ENCODE data around the gene ERCC2.

ERCC2 gene

GRCh38 chr19:45363861-45364459 is 6.4 kb downstream of the ERCC2 start:
- H3K4me1 ChIP-seq (ENCODE audit: control insufficient read depth, low read depth, low read length) = no peaks in the 10 kb centered on the region
- H3K9ac ChIP-seq (ENCODE audit: low read length) = no peak overlapping the region
- H3K27ac ChIP-seq (ENCODE audit: low read length) = no peak overlapping the region
- no peaks in the 10 kb centered on the region for H3K27me3 ChIP-seq (ENCODE audit: control insufficient read depth, insufficient read depth, low read length)
- H3K9me3 ChIP-seq (ENCODE audit: control insufficient read depth, low read depth, low read length) = no peaks in the 10 kb centered on the region
- H3K36me3 ChIP-seq (ENCODE audit: control insufficient read depth, low read depth, low read length) = peaks cover 41% of the 10 kb centered on the region
- H3K4me3 ChIP-seq (ENCODE audit: low read length) = no peak overlapping the region

GRCh38 chr19:45362291-45362690 is 8.1 kb downstream of the ERCC2 start:
- H3K27me3 ChIP-seq (ENCODE audit: control insufficient read depth, insufficient read depth, low read length) = no peaks in the 10 kb centered on the region
- H3K4me1 ChIP-seq (ENCODE audit: control insufficient read depth, low read depth, low read length) = no peaks in the 10 kb centered on the region
- H3K36me3 ChIP-seq (ENCODE audit: control insufficient read depth, low read depth, low read length) = peaks cover 39% of the 10 kb centered on the region
- no peak overlapping the region for H3K27ac ChIP-seq (ENCODE audit: low read length)
- H3K4me3 ChIP-seq (ENCODE audit: low read length) = no peak overlapping the region
- H3K9me3 ChIP-seq (ENCODE audit: control insufficient read depth, low read depth, low read length) = no peaks in the 10 kb centered on the region
- no peak overlapping the region for H3K9ac ChIP-seq (ENCODE audit: low read length)

DNA sequence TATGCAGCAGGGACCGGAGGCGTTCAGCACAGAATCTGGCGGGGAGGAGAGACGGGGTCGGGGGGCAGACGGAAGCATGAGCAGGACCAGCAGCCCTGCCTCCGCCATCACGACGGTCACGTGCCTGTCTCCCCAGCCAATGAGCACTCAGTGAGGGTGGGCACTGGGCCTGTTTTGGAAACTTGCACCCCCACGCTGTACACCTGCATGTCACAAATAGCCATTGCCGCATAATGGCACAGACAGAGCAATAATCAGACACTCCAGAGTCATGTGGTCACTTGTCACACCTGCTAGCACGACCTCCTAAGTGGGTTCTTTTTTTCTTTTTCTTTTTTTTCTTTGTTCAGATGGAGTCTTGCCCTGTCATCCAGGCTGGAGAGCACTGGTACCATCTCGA is 8.8 kb downstream of the ERCC2 start:
- Histone ChIP-seq H3K36me3 (ENCODE audit: control insufficient read depth, low read depth, low read length) (peaks cover 45% of the 10 kb centered on the region), H3K9me3 (ENCODE audit: control insufficient read depth, low read depth, low read length) (no peaks in the 10 kb centered on the region), H3K4me1 (ENCODE audit: control insufficient read depth, low read depth, low read length) (no peaks in the 10 kb centered on the region), H3K4me3 (ENCODE audit: low read length) (no peak overlapping the region), H3K27ac (ENCODE audit: low read length) (no peak overlapping the region), H3K27me3 (ENCODE audit: control insufficient read depth, insufficient read depth, low read length) (no peaks in the 10 kb centered on the region), H3K9ac (ENCODE audit: low read length) (no peak overlapping the region)

- Histone ChIP-seq H3K27me3 (ENCODE audit: control insufficient read depth, insufficient read depth, low read length) (no peaks in the 10 kb centered on the region), H3K9ac (ENCODE audit: low read length) (no peak overlapping the region), H3K36me3 (ENCODE audit: control insufficient read depth, low read depth, low read length) (peaks cover 69% of the 10 kb centered on the region), H3K4me3 (ENCODE audit: low read length) (no peak overlapping the region), H3K4me1 (ENCODE audit: control insufficient read depth, low read depth, low read length) (no peaks in the 10 kb centered on the region), H3K9me3 (ENCODE audit: control insufficient read depth, low read depth, low read length) (no peaks in the 10 kb centered on the region), H3K27ac (ENCODE audit: low read length) (no peak overlapping the region)
Observed at GRCh38 chr19:45358213-45358792, 12.1 kb downstream of the ERCC2 start.

GRCh38 chr19:45357445-45357783 is 13.0 kb downstream of the ERCC2 start:
- H3K4me3 ChIP-seq (ENCODE audit: low read length) = no peak overlapping the region
- peaks cover 72% of the 10 kb centered on the region for H3K36me3 ChIP-seq (ENCODE audit: control insufficient read depth, low read depth, low read length)
- H3K27ac ChIP-seq (ENCODE audit: low read length) = no peak overlapping the region
- no peak overlapping the region for H3K9ac ChIP-seq (ENCODE audit: low read length)
- no peaks in the 10 kb centered on the region for H3K4me1 ChIP-seq (ENCODE audit: control insufficient read depth, low read depth, low read length)
- H3K27me3 ChIP-seq (ENCODE audit: control insufficient read depth, insufficient read depth, low read length) = no peaks in the 10 kb centered on the region
- H3K9me3 ChIP-seq (ENCODE audit: control insufficient read depth, low read depth, low read length) = no peaks in the 10 kb centered on the region

DNA sequence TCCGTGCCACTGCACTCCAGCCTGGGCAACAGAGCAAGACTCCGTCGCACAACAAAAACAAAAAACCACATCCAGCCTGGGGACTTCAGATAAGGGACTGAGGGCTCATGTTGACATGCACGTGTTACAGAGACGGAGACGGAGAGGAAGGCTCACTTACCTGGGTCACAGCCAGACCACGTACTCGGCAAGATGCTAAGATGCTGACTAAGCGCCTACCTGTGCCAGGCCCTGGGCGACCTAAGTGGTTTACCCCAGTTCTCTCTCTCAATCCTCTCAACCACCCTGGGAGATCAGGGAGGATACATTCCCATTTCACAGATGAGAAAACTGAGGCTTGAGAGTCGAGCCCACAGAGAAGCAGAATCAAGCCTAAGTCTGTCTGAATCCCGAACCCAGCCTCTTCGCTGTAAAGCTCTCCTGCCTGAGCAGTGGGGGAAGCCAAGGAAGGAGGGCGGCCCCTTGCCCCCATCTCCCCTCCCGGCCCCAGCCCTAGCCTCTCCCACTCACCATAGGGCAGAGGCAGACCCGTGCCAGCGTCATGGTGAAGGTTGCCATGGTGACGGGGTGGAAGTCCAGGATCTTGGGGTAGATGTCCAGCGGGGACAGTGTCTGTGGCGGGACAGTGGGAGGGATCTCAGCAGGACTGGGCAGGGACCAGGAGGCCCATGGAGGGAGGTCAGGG is 13.5 kb downstream of the ERCC2 start:
- no peak overlapping the region for H3K9ac ChIP-seq (ENCODE audit: low read length)
- peaks cover 72% of the 10 kb centered on the region for H3K36me3 ChIP-seq (ENCODE audit: control insufficient read depth, low read depth, low read length)
- no peak overlapping the region for H3K27ac ChIP-seq (ENCODE audit: low read length)
- no peaks in the 10 kb centered on the region for H3K27me3 ChIP-seq (ENCODE audit: control insufficient read depth, insufficient read depth, low read length)
- H3K9me3 ChIP-seq (ENCODE audit: control insufficient read depth, low read depth, low read length) = no peaks in the 10 kb centered on the region
- no peaks in the 10 kb centered on the region for H3K4me1 ChIP-seq (ENCODE audit: control insufficient read depth, low read depth, low read length)
- H3K4me3 ChIP-seq (ENCODE audit: low read length) = no peak overlapping the region

- no peaks in the 10 kb centered on the region for H3K27me3 ChIP-seq (ENCODE audit: control insufficient read depth, insufficient read depth, low read length)
- H3K4me3 ChIP-seq (ENCODE audit: low read length) = no peak overlapping the region
- no peak overlapping the region for H3K27ac ChIP-seq (ENCODE audit: low read length)
- H3K9me3 ChIP-seq (ENCODE audit: control insufficient read depth, low read depth, low read length) = no peaks in the 10 kb centered on the region
- H3K4me1 ChIP-seq (ENCODE audit: control insufficient read depth, low read depth, low read length) = no peaks in the 10 kb centered on the region
- H3K9ac ChIP-seq (ENCODE audit: low read length) = no peak overlapping the region
- peaks cover 73% of the 10 kb centered on the region for H3K36me3 ChIP-seq (ENCODE audit: control insufficient read depth, low read depth, low read length)
Observed at GRCh38 chr19:45355910-45356309, 14.5 kb downstream of the ERCC2 start.

- Histone ChIP-seq H3K4me3 (ENCODE audit: low read length) (no peak overlapping the region), H3K4me1 (ENCODE audit: control insufficient read depth, low read depth, low read length) (no peaks in the 10 kb centered on the region), H3K9ac (ENCODE audit: low read length) (no peak overlapping the region), H3K27ac (ENCODE audit: low read length) (no peak overlapping the region), H3K27me3 (ENCODE audit: control insufficient read depth, insufficient read depth, low read length) (no peaks in the 10 kb centered on the region), H3K9me3 (ENCODE audit: control insufficient read depth, low read depth, low read length) (no peaks in the 10 kb centered on the region), H3K36me3 (ENCODE audit: control insufficient read depth, low read depth, low read length) (peaks cover 77% of the 10 kb centered on the region)
Observed at GRCh38 chr19:45355402-45355801, 15.0 kb downstream of the ERCC2 start.

DNA sequence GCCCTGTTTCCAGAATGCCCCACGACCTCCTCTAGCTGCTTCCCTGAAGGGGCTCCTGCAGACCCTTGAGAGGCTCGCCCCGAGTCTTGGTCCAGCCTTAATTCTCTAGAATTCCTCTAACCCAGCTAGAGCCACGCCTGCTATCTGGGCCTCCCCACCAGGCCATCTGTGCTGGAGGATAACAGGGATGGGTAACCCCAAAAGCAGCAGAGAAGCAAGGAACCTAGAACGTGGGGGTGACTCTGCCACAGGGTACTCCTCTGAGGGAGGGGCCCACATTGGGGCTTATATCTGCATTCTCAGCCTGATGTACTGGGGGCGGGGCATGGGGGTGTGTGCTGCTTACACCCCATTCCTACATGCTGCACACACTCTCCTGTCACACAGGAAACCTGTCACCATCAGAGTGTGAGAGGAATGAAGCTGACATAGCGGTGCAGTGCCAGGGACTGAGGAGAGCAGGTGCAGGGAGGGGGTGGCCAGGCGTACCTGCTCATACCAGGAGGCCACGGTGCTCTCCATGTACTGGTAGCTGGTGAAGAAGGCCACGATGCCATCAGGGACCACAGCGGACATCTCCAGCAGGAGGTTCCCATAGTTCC is 16.0 kb downstream of the ERCC2 start:
- H3K4me1 ChIP-seq (ENCODE audit: control insufficient read depth, low read depth, low read length) = no peaks in the 10 kb centered on the region
- peaks cover 81% of the 10 kb centered on the region for H3K36me3 ChIP-seq (ENCODE audit: control insufficient read depth, low read depth, low read length)
- no peaks in the 10 kb centered on the region for H3K9me3 ChIP-seq (ENCODE audit: control insufficient read depth, low read depth, low read length)
- no peaks in the 10 kb centered on the region for H3K27me3 ChIP-seq (ENCODE audit: control insufficient read depth, insufficient read depth, low read length)
- no peak overlapping the region for H3K9ac ChIP-seq (ENCODE audit: low read length)
- no peak overlapping the region for H3K4me3 ChIP-seq (ENCODE audit: low read length)
- H3K27ac ChIP-seq (ENCODE audit: low read length) = no peak overlapping the region

DNA sequence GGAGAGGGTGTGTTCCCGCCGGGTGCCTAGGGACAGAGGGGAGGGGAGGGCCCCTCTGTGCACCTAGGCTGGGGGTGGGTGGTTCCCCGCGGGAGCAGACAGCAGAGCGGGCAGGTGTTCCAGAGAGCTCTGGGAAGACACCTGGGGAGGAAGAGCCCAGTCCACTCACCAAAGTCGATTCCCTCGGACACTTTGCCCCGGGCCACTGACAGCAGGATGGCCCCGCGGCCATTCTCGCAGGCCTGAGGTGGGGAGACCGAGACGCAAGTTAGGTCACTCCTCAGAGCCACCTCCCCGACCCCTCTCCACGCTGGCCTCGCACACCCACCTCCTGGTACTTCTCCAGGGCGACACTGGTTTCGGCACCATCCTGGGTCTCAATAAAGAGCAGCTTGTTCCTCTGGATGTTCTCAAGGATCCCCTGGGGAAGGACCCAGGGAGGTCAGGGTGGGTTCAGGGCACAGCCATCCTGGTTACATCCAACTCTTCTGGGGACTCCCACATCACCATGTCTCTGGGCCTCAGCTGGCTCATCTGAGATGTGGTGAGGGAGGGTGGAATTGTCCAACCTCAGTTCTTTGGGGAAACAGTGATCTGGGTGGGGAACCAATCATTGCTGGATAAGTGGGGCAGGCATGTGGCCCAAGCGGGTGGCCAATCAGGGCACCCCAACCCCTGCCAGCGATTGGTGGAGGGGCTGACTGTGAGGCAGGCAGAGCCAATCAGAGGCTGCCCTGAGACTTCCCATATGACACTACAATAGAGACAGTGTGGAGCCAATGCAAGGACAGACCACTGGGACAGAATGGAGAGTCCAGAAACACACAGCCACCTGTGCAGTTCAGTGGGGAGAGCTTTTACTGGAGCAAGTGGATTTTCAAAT is 17.2 kb downstream of the ERCC2 start:
- no peak overlapping the region for H3K27ac ChIP-seq (ENCODE audit: low read length)
- no peaks in the 10 kb centered on the region for H3K27me3 ChIP-seq (ENCODE audit: control insufficient read depth, insufficient read depth, low read length)
- peaks cover 75% of the 10 kb centered on the region for H3K36me3 ChIP-seq (ENCODE audit: control insufficient read depth, low read depth, low read length)
- no peaks in the 10 kb centered on the region for H3K4me1 ChIP-seq (ENCODE audit: control insufficient read depth, low read depth, low read length)
- no peaks in the 10 kb centered on the region for H3K9me3 ChIP-seq (ENCODE audit: control insufficient read depth, low read depth, low read length)
- no peak overlapping the region for H3K4me3 ChIP-seq (ENCODE audit: low read length)
- no peak overlapping the region for H3K9ac ChIP-seq (ENCODE audit: low read length)

DNA sequence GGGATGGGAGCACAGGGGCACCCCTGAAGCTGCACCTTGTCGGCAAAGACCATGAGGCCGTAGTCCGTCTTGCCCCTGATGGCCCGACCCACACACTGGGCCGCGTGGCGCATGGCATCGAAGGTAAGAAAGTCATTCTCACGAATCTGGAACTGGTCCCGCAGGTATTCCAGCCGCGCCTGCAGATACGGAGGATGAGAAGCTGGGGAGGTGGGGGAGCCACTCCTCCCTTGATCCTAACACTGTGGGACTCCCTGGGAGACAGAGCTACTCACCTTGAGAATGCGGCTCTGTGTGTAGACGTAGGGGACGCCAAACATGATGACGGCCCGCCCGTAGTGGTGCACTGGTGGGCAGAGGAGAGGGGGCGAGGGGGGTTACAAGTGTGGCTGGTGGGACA is 17.9 kb downstream of the ERCC2 start:
- Histone ChIP-seq H3K27ac (ENCODE audit: low read length) (no peak overlapping the region), H3K4me1 (ENCODE audit: control insufficient read depth, low read depth, low read length) (no peaks in the 10 kb centered on the region), H3K27me3 (ENCODE audit: control insufficient read depth, insufficient read depth, low read length) (no peaks in the 10 kb centered on the region), H3K9me3 (ENCODE audit: control insufficient read depth, low read depth, low read length) (no peaks in the 10 kb centered on the region), H3K4me3 (ENCODE audit: low read length) (no peak overlapping the region), H3K36me3 (ENCODE audit: control insufficient read depth, low read depth, low read length) (peaks cover 71% of the 10 kb centered on the region), H3K9ac (ENCODE audit: low read length) (no peak overlapping the region)

Data from iPS-18a (cell line).